Esophagus muscularis mucosa (tissue), 4 donors: ENCODE results near the gene PRMT3.

Source experiments
- CTCF ChIP-seq, 3 experiments: fragments of 200-600 bp in 2 of 3; fragments of 450-650 bp in 1 of 3; sonication (generic) in 2 of 3; IDR thresholded peaks; one replicate each; pipeline ENCODE4 v1.5.1; 2017 to 2019; ENCODE audit warnings: antibody characterized with exemption in 3 of 3, mild to moderate bottlenecking in 2 of 3, moderate library complexity in 1 of 3
- EP300 ChIP-seq: sonication (generic); formaldehyde crosslinking; IDR thresholded peaks from one replicate; pipeline ENCODE4 v1.6.1; 2017; ENCODE audit warnings: antibody characterized with exemption
- POLR2A ChIP-seq: fragments of 450-650 bp; IDR thresholded peaks from one replicate; pipeline ENCODE4 v1.6.1; 2017; ENCODE audit warnings: antibody characterized with exemption, moderate library complexity, mild to moderate bottlenecking, low read depth
- POLR2AphosphoS5 ChIP-seq, 2 donors: sonication (generic); formaldehyde crosslinking; IDR thresholded peaks; one replicate each; pipeline ENCODE4 v1.6.1; 2017; ENCODE audit warnings: antibody characterized with exemption in 2 of 2

- no peak for TF ChIP-seq POLR2AphosphoS5 (IDR thresholded peaks at IDR 0.05)
- no peak for TF ChIP-seq POLR2A
- no peak for TF ChIP-seq CTCF (IDR thresholded peaks at IDR 0.05)
- TF ChIP-seq EP300 = no peak
These were observed 63.3 kb downstream of the PRMT3 start for GRCh38 chr11:20450829-20451228.
